Neural crest cell (in vitro differentiated cells): ENCODE measurements around the gene HOXB3. TPM values are rescaled to one million over a fixed set of nuclear protein-coding genes. Genes with fewer than 3 reads are reported as not detected.

ENCODE experiments used
- DNase-seq: peaks from one replicate; pipeline ENCODE4 v3.0.0; 2021; ENCODE audit warnings: low read depth, mixed read lengths, low spot score
- H3K27ac Mint-ChIP-seq: one replicate; pipeline ENCODE4 v1.8.0; 2021; ENCODE audit warnings: mild to moderate bottlenecking, mixed read lengths; ENCODE audit not compliant: unreplicated experiment
- H3K27me3 Mint-ChIP-seq: 2 replicates; pipeline ENCODE4 v1.8.0; 2021; ENCODE audit warnings: low read depth, mild to moderate bottlenecking, mixed read lengths
- H3K36me3 Mint-ChIP-seq: 2 replicates; pipeline ENCODE4 v1.8.0; 2021; ENCODE audit warnings: low read depth, mild to moderate bottlenecking, mixed read lengths
- H3K4me1 Mint-ChIP-seq: 2 replicates; pipeline ENCODE4 v1.8.0; 2021; ENCODE audit warnings: mixed read lengths
- H3K4me3 Mint-ChIP-seq: one replicate; pipeline ENCODE4 v1.8.0; 2021; ENCODE audit warnings: mild to moderate bottlenecking, mixed read lengths
- H3K9me3 Mint-ChIP-seq: 2 replicates; pipeline ENCODE4 v1.8.0; 2021; ENCODE audit warnings: mixed read lengths
- total RNA-seq: library from RNA; stranded (reverse); gene quantifications from 2 replicates; pipeline ENCODE4 v1.2.1, GENCODE V29; 2021
- TF ChIP-seq, protein P1 (sequence below): fragments of 200-600 bp; sonication (generic); conservative IDR thresholded peaks from 2 replicates; pipeline ENCODE4 v1.5.0; 2021; ENCODE audit warnings: antibody characterized with exemption, mild to moderate bottlenecking

The HOXB3 gene
- total RNA-seq, 1 donor from 2014 or later: 22.8 TPM

- Mint-ChIP-seq H3K9me3 (no peaks in the 10 kb centered on the region), H3K4me1 (peaks cover 73% of the 10 kb centered on the region), H3K27me3 (peaks cover 99% of the 10 kb centered on the region), H3K36me3 (peaks cover 4% of the 10 kb centered on the region), H3K4me3 (peak overlapping the region; percentile 84), H3K27ac (no peak overlapping the region)
- no peak for DNase-seq
- TF ChIP-seq, protein P1, sequence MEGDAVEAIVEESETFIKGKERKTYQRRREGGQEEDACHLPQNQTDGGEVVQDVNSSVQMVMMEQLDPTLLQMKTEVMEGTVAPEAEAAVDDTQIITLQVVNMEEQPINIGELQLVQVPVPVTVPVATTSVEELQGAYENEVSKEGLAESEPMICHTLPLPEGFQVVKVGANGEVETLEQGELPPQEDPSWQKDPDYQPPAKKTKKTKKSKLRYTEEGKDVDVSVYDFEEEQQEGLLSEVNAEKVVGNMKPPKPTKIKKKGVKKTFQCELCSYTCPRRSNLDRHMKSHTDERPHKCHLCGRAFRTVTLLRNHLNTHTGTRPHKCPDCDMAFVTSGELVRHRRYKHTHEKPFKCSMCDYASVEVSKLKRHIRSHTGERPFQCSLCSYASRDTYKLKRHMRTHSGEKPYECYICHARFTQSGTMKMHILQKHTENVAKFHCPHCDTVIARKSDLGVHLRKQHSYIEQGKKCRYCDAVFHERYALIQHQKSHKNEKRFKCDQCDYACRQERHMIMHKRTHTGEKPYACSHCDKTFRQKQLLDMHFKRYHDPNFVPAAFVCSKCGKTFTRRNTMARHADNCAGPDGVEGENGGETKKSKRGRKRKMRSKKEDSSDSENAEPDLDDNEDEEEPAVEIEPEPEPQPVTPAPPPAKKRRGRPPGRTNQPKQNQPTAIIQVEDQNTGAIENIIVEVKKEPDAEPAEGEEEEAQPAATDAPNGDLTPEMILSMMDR: no peak
Observed at GRCh38 chr17:48551214-48551555, 38.9 kb downstream of the HOXB3 start.

- H3K27me3 Mint-ChIP-seq: peaks cover 99% of the 10 kb centered on the region
- no peaks in the 10 kb centered on the region for H3K9me3 Mint-ChIP-seq
- DNase-seq: no peak
- H3K4me3 Mint-ChIP-seq: peak overlapping the region; percentile 84
- H3K36me3 Mint-ChIP-seq: peaks cover 4% of the 10 kb centered on the region
- H3K27ac Mint-ChIP-seq: peak overlapping the region; percentile 57
- H3K4me1 Mint-ChIP-seq: peaks cover 78% of the 10 kb centered on the region
- TF ChIP-seq, protein P1: peak; percentile 49
Observed at GRCh38 chr17:48550502-48551213, 39.4 kb downstream of the HOXB3 start.

GRCh38 chr17:48549914-48550501, 40.0 kb downstream of the HOXB3 start:
- TF ChIP-seq, protein P1: no peak
- Mint-ChIP-seq H3K4me3 (peak overlapping the region; percentile 84), H3K27me3 (peaks cover 100% of the 10 kb centered on the region), H3K36me3 (peaks cover 6% of the 10 kb centered on the region), H3K4me1 (peaks cover 79% of the 10 kb centered on the region), H3K27ac (peak overlapping the region; percentile 57), H3K9me3 (no peaks in the 10 kb centered on the region)
- DNase-seq: no peak

- peaks cover 79% of the 10 kb centered on the region for H3K4me1 Mint-ChIP-seq
- H3K4me3 Mint-ChIP-seq: peak overlapping the region; percentile 84
- peaks cover 8% of the 10 kb centered on the region for H3K36me3 Mint-ChIP-seq
- H3K27me3 Mint-ChIP-seq: peaks cover 100% of the 10 kb centered on the region
- TF ChIP-seq, protein P1: no peak
- H3K27ac Mint-ChIP-seq: peak overlapping the region; percentile 85
- no peaks in the 10 kb centered on the region for H3K9me3 Mint-ChIP-seq
- DNase-seq: no peak
Observed at GRCh38 chr17:48549281-48549630, 40.8 kb downstream of the HOXB3 start.

GRCh38 chr17:48548523-48549280, 41.3 kb downstream of the HOXB3 start:
- DNase-seq: no peak
- H3K9me3 Mint-ChIP-seq: no peaks in the 10 kb centered on the region
- peaks cover 8% of the 10 kb centered on the region for H3K36me3 Mint-ChIP-seq
- TF ChIP-seq, protein P1: peak; percentile 22
- H3K27ac Mint-ChIP-seq: peak overlapping the region; percentile 89
- H3K27me3 Mint-ChIP-seq: peaks cover 99% of the 10 kb centered on the region
- H3K4me1 Mint-ChIP-seq: peaks cover 76% of the 10 kb centered on the region
- H3K4me3 Mint-ChIP-seq: peak overlapping the region; percentile 93
